Neural cell (in vitro differentiated cells): ENCODE data around the gene PUSL1.

Experiments used
- EP300 ChIP-seq: fragments of 450-650 bp; conservative IDR thresholded peaks from 2 replicates; pipeline ENCODE4 v1.6.1; 2014; ENCODE audit warnings: antibody characterized with exemption, mild to moderate bottlenecking, moderate library complexity; ENCODE audit not compliant: poor library complexity, severe bottlenecking
- EZH2 ChIP-seq: fragments of 200-600, 300-800 bp; shearing (Covaris generic), sonication (generic); IDR thresholded peaks from 2 replicates; pipeline ENCODE4 v1.6.1; 2014; ENCODE audit warnings: antibody characterized with exemption, low read length, borderline replicate concordance, mild to moderate bottlenecking; ENCODE audit not compliant: insufficient read depth, poor library complexity, severe bottlenecking
- TF ChIP-seq, protein P1 (sequence below): fragments of 450-650 bp; IDR thresholded peaks from 2 replicates; pipeline ENCODE4 v1.5.1; 2014; ENCODE audit warnings: antibody characterized with exemption, mild to moderate bottlenecking, moderate library complexity; ENCODE audit not compliant: poor library complexity, severe bottlenecking

DNA sequence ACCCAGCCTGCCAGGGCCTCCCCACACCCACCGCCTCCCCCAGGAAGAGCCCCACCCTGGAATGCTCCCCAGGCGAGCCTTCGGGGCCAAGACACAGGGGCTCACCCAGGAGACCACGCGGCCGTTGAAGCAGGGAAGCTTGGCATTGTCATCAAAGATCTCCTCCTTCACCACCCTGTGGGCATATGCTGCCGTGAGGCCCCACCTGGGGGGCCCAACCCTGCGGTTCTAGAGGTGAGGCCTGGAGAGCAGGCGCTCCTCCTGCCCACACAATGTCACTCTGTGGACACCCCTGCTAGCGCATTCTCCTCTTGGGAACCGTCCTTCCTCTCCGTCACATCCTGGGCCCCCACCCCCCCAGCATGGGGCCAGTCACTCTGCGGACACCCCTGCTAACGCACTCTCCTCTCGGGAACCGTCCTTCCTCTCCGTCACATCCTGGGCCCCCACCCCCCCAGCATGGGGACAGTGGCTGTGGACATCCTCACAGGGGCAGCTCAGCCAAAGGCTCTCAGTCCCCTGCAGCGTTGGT is 34.3 kb downstream of the PUSL1 start:
- TF ChIP-seq, protein P1, sequence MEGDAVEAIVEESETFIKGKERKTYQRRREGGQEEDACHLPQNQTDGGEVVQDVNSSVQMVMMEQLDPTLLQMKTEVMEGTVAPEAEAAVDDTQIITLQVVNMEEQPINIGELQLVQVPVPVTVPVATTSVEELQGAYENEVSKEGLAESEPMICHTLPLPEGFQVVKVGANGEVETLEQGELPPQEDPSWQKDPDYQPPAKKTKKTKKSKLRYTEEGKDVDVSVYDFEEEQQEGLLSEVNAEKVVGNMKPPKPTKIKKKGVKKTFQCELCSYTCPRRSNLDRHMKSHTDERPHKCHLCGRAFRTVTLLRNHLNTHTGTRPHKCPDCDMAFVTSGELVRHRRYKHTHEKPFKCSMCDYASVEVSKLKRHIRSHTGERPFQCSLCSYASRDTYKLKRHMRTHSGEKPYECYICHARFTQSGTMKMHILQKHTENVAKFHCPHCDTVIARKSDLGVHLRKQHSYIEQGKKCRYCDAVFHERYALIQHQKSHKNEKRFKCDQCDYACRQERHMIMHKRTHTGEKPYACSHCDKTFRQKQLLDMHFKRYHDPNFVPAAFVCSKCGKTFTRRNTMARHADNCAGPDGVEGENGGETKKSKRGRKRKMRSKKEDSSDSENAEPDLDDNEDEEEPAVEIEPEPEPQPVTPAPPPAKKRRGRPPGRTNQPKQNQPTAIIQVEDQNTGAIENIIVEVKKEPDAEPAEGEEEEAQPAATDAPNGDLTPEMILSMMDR = no peak
- TF ChIP-seq EZH2 (no peak), EP300 (no peak)
